Neuronal stem cell (in vitro differentiated cells): ENCODE measurements around the gene AOPEP.

Experiments
- DNase-seq: peaks from one replicate; pipeline ENCODE4 v3.0.0-alpha.2; 2013; ENCODE audit warnings: low spot score
- H2AFZ ChIP-seq: one replicate; pipeline ENCODE4 v1.6.1; 2013; ENCODE audit warnings: mild to moderate bottlenecking, low read length, inconsistent platforms
- H2AK5ac ChIP-seq: 2 replicates; pipeline ENCODE4 v1.6.1; 2013; ENCODE audit warnings: low read depth, mild to moderate bottlenecking, inconsistent platforms, low read length, moderate library complexity, mixed read lengths
- H2BK120ac ChIP-seq: 2 replicates; pipeline ENCODE4 v1.6.1; 2013; ENCODE audit warnings: low read depth, mild to moderate bottlenecking, inconsistent platforms, low read length, moderate library complexity, mixed read lengths
- H2BK12ac ChIP-seq: one replicate; pipeline ENCODE4 v1.6.1; 2013; ENCODE audit warnings: low read length, inconsistent platforms
- H2BK15ac ChIP-seq: 2 replicates; pipeline ENCODE4 v1.6.1; 2013; ENCODE audit warnings: mild to moderate bottlenecking, low read length, inconsistent platforms, mixed read lengths
- H2BK5ac ChIP-seq: one replicate; pipeline ENCODE4 v1.6.1; 2013; ENCODE audit warnings: inconsistent platforms, mild to moderate bottlenecking, low read length, moderate library complexity
- H3K14ac ChIP-seq: one replicate; pipeline ENCODE4 v1.6.1; 2013; ENCODE audit warnings: low read length, inconsistent platforms
- H3K18ac ChIP-seq: 2 replicates; pipeline ENCODE4 v1.6.1; 2013; ENCODE audit warnings: low read length, inconsistent platforms
- H3K23ac ChIP-seq: 2 replicates; pipeline ENCODE4 v1.6.1; 2013; ENCODE audit warnings: low read depth, mild to moderate bottlenecking, mixed read lengths, low read length, inconsistent platforms; ENCODE audit not compliant: poor library complexity
- H3K27ac ChIP-seq: replicated peaks from 3 replicates; pipeline ENCODE4 v1.5.1; 2013; ENCODE audit warnings: low read length, inconsistent platforms
- H3K27me3 ChIP-seq, 3 experiments: 2 replicates each; pipeline ENCODE4 v1.6.1; 2013; ENCODE audit warnings: low read length in 3 of 3, mild to moderate bottlenecking in 2 of 3, inconsistent platforms in 1 of 3, low read depth in 1 of 3, mixed read lengths in 1 of 3, moderate library complexity in 1 of 3; ENCODE audit not compliant: control insufficient read depth in 3 of 3, insufficient read depth in 3 of 3
- H3K36me3 ChIP-seq, 2 donors: replicated peaks in 1 of 2; 2 replicates each; pipeline ENCODE4 v1.6.1; 2013; ENCODE audit warnings: low read length in 2 of 2; ENCODE audit not compliant: control insufficient read depth in 2 of 2, insufficient read depth in 2 of 2
- H3K4ac ChIP-seq: 2 replicates; pipeline ENCODE4 v1.6.1; 2013; ENCODE audit warnings: inconsistent platforms, mild to moderate bottlenecking, low read length, moderate library complexity
- H3K4me1 ChIP-seq, 2 donors: 1 replicate in 1 of 2; 2 replicates in 1 of 2; pipeline ENCODE4 v1.6.1; 2013; ENCODE audit warnings: low read length in 2 of 2, low read depth in 1 of 2; ENCODE audit not compliant: control insufficient read depth in 2 of 2, insufficient read depth in 1 of 2
- H3K4me2 ChIP-seq: one replicate; pipeline ENCODE4 v1.6.1; 2013; ENCODE audit warnings: mild to moderate bottlenecking, low read length, inconsistent platforms; ENCODE audit not compliant: insufficient read depth, poor library complexity, severe bottlenecking
- H3K4me3 ChIP-seq, 2 donors: 2 replicates each; pipeline ENCODE4 v1.5.1; 2013; ENCODE audit warnings: low read length in 2 of 2, mild to moderate bottlenecking in 2 of 2, inconsistent platforms in 1 of 2, moderate library complexity in 1 of 2
- H3K79me1 ChIP-seq: one replicate; pipeline ENCODE4 v1.6.1; 2013; ENCODE audit warnings: low read depth, mild to moderate bottlenecking, inconsistent platforms, low read length, moderate library complexity
- H3K9ac ChIP-seq: one replicate; pipeline ENCODE4 v1.6.1; 2013; ENCODE audit warnings: mild to moderate bottlenecking, low read depth, low read length, inconsistent platforms; ENCODE audit not compliant: poor library complexity
- H3K9me3 ChIP-seq, 2 donors: replicated peaks in 1 of 2; 2 replicates each; pipeline versions ENCODE3 to v1.6.1; 2013; ENCODE audit warnings: low read length in 2 of 2, mild to moderate bottlenecking in 2 of 2, inconsistent platforms in 1 of 2, low read depth in 1 of 2, mixed read lengths in 1 of 2, moderate library complexity in 1 of 2; ENCODE audit not compliant: control insufficient read depth in 2 of 2, insufficient read depth in 1 of 2
- H4K8ac ChIP-seq: one replicate; pipeline ENCODE4 v1.6.1; 2013; ENCODE audit warnings: low read depth, mild to moderate bottlenecking, inconsistent platforms, low read length, moderate library complexity
- H4K91ac ChIP-seq: one replicate; pipeline ENCODE4 v1.6.1; 2013; ENCODE audit warnings: low read length, low read depth, mild to moderate bottlenecking, inconsistent platforms; ENCODE audit not compliant: poor library complexity
- WGBS, 2 donors: extraction: QIAGEN DNeasy Blood & Tissue Kit; methylation state at CpG; one replicate each; pipeline ENCODE4 v1.1.7; 2013; ENCODE audit warnings: missing lambda C conversion rate in 2 of 2, mixed read lengths in 1 of 2; ENCODE audit not compliant: insufficient read length in 2 of 2, insufficient replicate concordance in 1 of 2; ENCODE audit errors: extremely low coverage in 2 of 2; 5-methylcytosine and 5-hydroxymethylcytosine counted together

The AOPEP gene

GRCh38 chr9:95109456-95109855 lies 383.0 kb downstream of the AOPEP start:
- no peak for DNase-seq
- Histone ChIP-seq H3K36me3 (peaks cover 16 to 88% of the 10 kb centered on the region in 2 donors), H3K18ac (no peak overlapping the region), H3K4me3 (no peak overlapping the region), H2BK120ac (no peak overlapping the region), H2BK12ac (no peak overlapping the region), H3K9me3 (no peaks in the 10 kb centered on the region), H2AK5ac (no peak overlapping the region), H3K23ac (no peak overlapping the region), H2BK15ac (no peak overlapping the region), H3K79me1 (no peaks in the 10 kb centered on the region), H3K4me2 (no peak overlapping the region), H3K27me3 (no peaks in the 10 kb centered on the region), H3K4me1 (no peaks in the 10 kb centered on the region), H2AFZ (no peak overlapping the region), H3K14ac (no peak overlapping the region), H3K4ac (no peak overlapping the region), H2BK5ac (no peak overlapping the region), H4K91ac (no peak overlapping the region), H4K8ac (no peak overlapping the region), H3K9ac (no peak overlapping the region), H3K27ac (no peak overlapping the region)
- no CpG with 5 or more reads among the region's 8 CpGs for whole genome bisulfite sequencing, 2 donors

DNA sequence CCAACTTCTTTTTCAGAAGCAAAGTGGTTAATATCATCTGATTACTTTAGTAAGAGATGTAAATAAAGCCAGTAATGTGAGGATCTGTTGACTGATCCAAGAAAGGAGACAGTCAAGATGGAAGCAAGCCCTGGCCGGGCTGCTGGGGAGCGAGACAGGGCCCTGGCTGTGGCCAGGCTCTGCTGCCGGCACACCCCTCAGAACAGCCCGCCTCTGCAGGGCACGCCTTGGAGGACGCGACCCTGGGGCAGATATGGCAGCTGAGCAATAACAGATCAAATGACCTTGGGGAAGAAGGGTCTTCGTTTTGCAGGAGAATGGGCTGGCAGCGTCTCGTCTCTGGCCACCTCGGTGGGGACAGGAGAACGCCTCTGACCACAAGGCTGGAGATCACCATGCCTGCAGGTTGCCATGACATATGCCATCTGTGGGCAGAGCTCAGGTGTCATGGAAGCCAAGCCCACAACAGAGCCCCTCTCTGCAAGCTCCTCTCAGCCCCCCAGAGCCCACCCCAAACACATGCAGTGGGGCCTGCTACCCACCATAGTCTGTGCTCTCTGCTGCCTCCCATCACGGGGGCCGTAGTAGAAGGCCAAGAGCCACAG lies 384.5 kb downstream of the AOPEP start:
- H4K8ac ChIP-seq: no peak overlapping the region
- no peak overlapping the region for H2AFZ ChIP-seq
- H3K27me3 ChIP-seq: no peaks in the 10 kb centered on the region
- H3K4me3 ChIP-seq: no peak overlapping the region
- no peak overlapping the region for H3K4ac ChIP-seq
- no peaks in the 10 kb centered on the region for H3K9me3 ChIP-seq
- H3K4me2 ChIP-seq: no peak overlapping the region
- H3K4me1 ChIP-seq: no peaks in the 10 kb centered on the region
- no peak overlapping the region for H2BK12ac ChIP-seq
- no peak for DNase-seq
- no peak overlapping the region for H2BK15ac ChIP-seq
- H3K18ac ChIP-seq: peak overlapping the region; percentile 29
- H3K36me3 ChIP-seq: peaks cover 13 to 74% of the 10 kb centered on the region in 2 donors
- H4K91ac ChIP-seq: no peak overlapping the region
- H2BK5ac ChIP-seq: no peak overlapping the region
- no peak overlapping the region for H2AK5ac ChIP-seq
- H3K27ac ChIP-seq: no peak overlapping the region
- H3K79me1 ChIP-seq: no peaks in the 10 kb centered on the region
- no peak overlapping the region for H3K23ac ChIP-seq
- no CpG with 5 or more reads among the region's 14 CpGs for WGBS, 2 donors
- no peak overlapping the region for H3K14ac ChIP-seq
- no peak overlapping the region for H2BK120ac ChIP-seq
- H3K9ac ChIP-seq: no peak overlapping the region

DNA sequence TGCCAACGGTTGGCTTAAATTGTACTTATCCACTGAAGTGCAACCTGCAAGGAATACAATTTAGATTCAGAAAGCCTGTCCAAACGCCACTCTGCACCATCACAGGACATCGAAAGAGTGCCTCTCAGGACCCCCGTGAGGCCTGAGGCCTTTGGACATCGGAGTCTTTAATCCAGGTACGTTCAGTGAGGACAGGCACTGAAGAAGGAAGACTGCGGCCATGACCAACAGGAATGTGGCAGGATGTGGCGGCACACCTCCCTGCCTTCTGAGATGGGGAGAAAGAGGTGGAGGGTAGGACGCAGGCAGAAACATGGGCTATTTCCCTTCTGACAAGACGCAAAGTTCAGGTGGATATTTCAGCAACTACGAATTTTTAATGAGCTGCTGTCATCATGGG lies 385.2 kb downstream of the AOPEP start:
- no peak overlapping the region for H4K8ac ChIP-seq
- no peak overlapping the region for H2BK120ac ChIP-seq
- no peak overlapping the region for H3K4me3 ChIP-seq
- WGBS, 2 donors: no CpG with 5 or more reads among the region's 11 CpGs
- no peak overlapping the region for H4K91ac ChIP-seq
- peaks cover 13 to 67% of the 10 kb centered on the region in 2 donors for H3K36me3 ChIP-seq
- H2AK5ac ChIP-seq: no peak overlapping the region
- no peaks in the 10 kb centered on the region for H3K27me3 ChIP-seq
- H3K9me3 ChIP-seq: no peaks in the 10 kb centered on the region
- H2BK5ac ChIP-seq: no peak overlapping the region
- H2BK12ac ChIP-seq: no peak overlapping the region
- H3K4me1 ChIP-seq: no peaks in the 10 kb centered on the region
- peak overlapping the region; percentile 29 for H3K4me2 ChIP-seq
- no peak overlapping the region for H3K9ac ChIP-seq
- DNase-seq: no peak
- no peak overlapping the region for H2AFZ ChIP-seq
- no peak overlapping the region for H2BK15ac ChIP-seq
- no peak overlapping the region for H3K4ac ChIP-seq
- H3K79me1 ChIP-seq: no peaks in the 10 kb centered on the region
- no peak overlapping the region for H3K27ac ChIP-seq
- no peak overlapping the region for H3K23ac ChIP-seq
- H3K18ac ChIP-seq: no peak overlapping the region
- H3K14ac ChIP-seq: no peak overlapping the region

- Histone ChIP-seq H3K9ac (no peak overlapping the region), H3K18ac (no peak overlapping the region), H4K8ac (no peak overlapping the region), H3K27me3 (no peaks in the 10 kb centered on the region), H2AK5ac (no peak overlapping the region), H3K4ac (no peak overlapping the region), H4K91ac (no peak overlapping the region), H3K27ac (no peak overlapping the region), H2BK5ac (no peak overlapping the region), H3K4me1 (no peaks in the 10 kb centered on the region), H3K9me3 (no peaks in the 10 kb centered on the region), H2AFZ (no peak overlapping the region), H3K36me3 (peaks cover 10 to 58% of the 10 kb centered on the region in 2 donors), H2BK15ac (no peak overlapping the region), H3K79me1 (no peaks in the 10 kb centered on the region), H3K4me2 (no peak overlapping the region), H3K4me3 (no peak overlapping the region), H3K14ac (no peak overlapping the region), H3K23ac (peak overlapping the region; percentile 8), H2BK12ac (no peak overlapping the region), H2BK120ac (no peak overlapping the region)
- no CpG with 5 or more reads among the region's 12 CpGs for WGBS, 2 donors
- DNase-seq: no peak
Measured at GRCh38 chr9:95112436-95113280, 386.2 kb downstream of the AOPEP start.
